H9 (cell line): ENCODE results near the gene DUS4L. TPM values are rescaled to one million over a fixed set of nuclear protein-coding genes. Genes with fewer than 3 reads are reported as not detected.

ENCODE experiments used
- DNase-seq: peaks from one replicate; pipeline ENCODE4 v3.0.0-alpha.2; 2017
- H2AFZ ChIP-seq: one replicate; pipeline ENCODE4 v1.6.1; 2013; ENCODE audit warnings: mild to moderate bottlenecking, low read length, control low read depth, moderate library complexity
- H2AK5ac ChIP-seq: 2 replicates; pipeline ENCODE4 v1.6.1; 2013; ENCODE audit warnings: low read length, control low read depth, mixed read lengths; ENCODE audit not compliant: insufficient read length
- H2BK120ac ChIP-seq: one replicate; pipeline ENCODE4 v1.6.1; 2013; ENCODE audit warnings: low read depth, mild to moderate bottlenecking, low read length, control low read depth, inconsistent platforms; ENCODE audit not compliant: poor library complexity, severe bottlenecking
- H2BK12ac ChIP-seq: 2 replicates; pipeline ENCODE4 v1.6.1; 2013; ENCODE audit warnings: low read length, control low read depth, mixed read lengths, low read depth; ENCODE audit not compliant: insufficient read length
- H2BK15ac ChIP-seq: 2 replicates; pipeline ENCODE4 v1.6.1; 2013; ENCODE audit warnings: low read depth, low read length, control low read depth
- H2BK20ac ChIP-seq: one replicate; pipeline ENCODE4 v1.6.1; 2013; ENCODE audit warnings: low read depth, mild to moderate bottlenecking, low read length, control low read depth, inconsistent platforms; ENCODE audit not compliant: poor library complexity, severe bottlenecking
- H2BK5ac ChIP-seq: 2 replicates; pipeline ENCODE4 v1.6.1; 2013; ENCODE audit warnings: low read length, control low read depth, mixed read lengths; ENCODE audit not compliant: insufficient read length
- H3K14ac ChIP-seq: 2 replicates; pipeline ENCODE4 v1.6.1; 2013; ENCODE audit warnings: low read length, control low read depth; ENCODE audit not compliant: insufficient read depth
- H3K18ac ChIP-seq: 2 replicates; pipeline ENCODE4 v1.6.1; 2013; ENCODE audit warnings: low read depth, mild to moderate bottlenecking, mixed read lengths, low read length, control low read depth; ENCODE audit not compliant: insufficient read length
- H3K23ac ChIP-seq: 2 replicates; pipeline ENCODE4 v1.6.1; 2013; ENCODE audit warnings: low read length, control low read depth, mixed read lengths, low read depth; ENCODE audit not compliant: insufficient read length
- H3K23me2 ChIP-seq: 2 replicates; pipeline ENCODE4 v1.6.1; 2013; ENCODE audit warnings: low read depth, mild to moderate bottlenecking, mixed read lengths, low read length, control low read depth; ENCODE audit not compliant: insufficient read length, poor library complexity, severe bottlenecking
- H3K27ac ChIP-seq: 2 replicates; pipeline ENCODE4 v1.5.1; 2013; ENCODE audit warnings: low read length, control low read depth, mixed read lengths, low read depth; ENCODE audit not compliant: insufficient read length
- H3K27me3 ChIP-seq: 2 replicates; pipeline ENCODE4 v1.6.1; 2013; ENCODE audit warnings: low read length, control low read depth, inconsistent platforms; ENCODE audit not compliant: insufficient read depth
- H3K4ac ChIP-seq: 2 replicates; pipeline ENCODE4 v1.6.1; 2013; ENCODE audit warnings: low read depth, mild to moderate bottlenecking, control low read depth, inconsistent platforms, low read length, moderate library complexity
- H3K4me1 ChIP-seq: 2 replicates; pipeline ENCODE4 v1.6.1; 2013; ENCODE audit warnings: low read length, control low read depth, inconsistent platforms; ENCODE audit not compliant: insufficient read depth
- H3K4me2 ChIP-seq: 2 replicates; pipeline ENCODE4 v1.6.1; 2013; ENCODE audit warnings: low read length, control low read depth, mixed read lengths; ENCODE audit not compliant: insufficient read length, insufficient read depth
- H3K56ac ChIP-seq: 2 replicates; pipeline ENCODE4 v1.6.1; 2013; ENCODE audit warnings: low read depth, mild to moderate bottlenecking, mixed read lengths, low read length, control low read depth; ENCODE audit not compliant: insufficient read length
- H3K79me1 ChIP-seq: 2 replicates; pipeline ENCODE4 v1.6.1; 2013; ENCODE audit warnings: low read depth, mild to moderate bottlenecking, moderate library complexity, low read length, control low read depth, inconsistent platforms; ENCODE audit not compliant: insufficient read depth, poor library complexity, severe bottlenecking
- H3K79me2 ChIP-seq: 2 replicates; pipeline ENCODE4 v1.6.1; 2013; ENCODE audit warnings: low read length, control low read depth, inconsistent platforms; ENCODE audit not compliant: insufficient read depth
- H3K9ac ChIP-seq: 2 replicates; pipeline ENCODE4 v1.6.1; 2013; ENCODE audit warnings: low read length, control low read depth, mixed read lengths; ENCODE audit not compliant: insufficient read length; ENCODE audit errors: extremely low read depth
- H3K9me3 ChIP-seq: one replicate; pipeline ENCODE4 v1.6.1; 2013; ENCODE audit warnings: low read depth, low read length, inconsistent platforms; ENCODE audit not compliant: control insufficient read depth
- H3T11ph ChIP-seq: one replicate; pipeline ENCODE4 v1.6.1; 2013; ENCODE audit warnings: mild to moderate bottlenecking, low read length, control low read depth, inconsistent platforms
- H4K20me1 ChIP-seq: one replicate; pipeline ENCODE4 v1.6.1; 2013; ENCODE audit not compliant: control insufficient read depth, insufficient read length, insufficient read depth
- H4K5ac ChIP-seq: 2 replicates; pipeline ENCODE4 v1.6.1; 2013; ENCODE audit warnings: low read depth, mild to moderate bottlenecking, mixed read lengths, low read length, control low read depth; ENCODE audit not compliant: insufficient read length
- H4K8ac ChIP-seq: replicated peaks from 2 replicates; pipeline ENCODE4 v1.6.1; 2013; ENCODE audit warnings: low read length, control low read depth, mixed read lengths, low read depth; ENCODE audit not compliant: insufficient read length
- H4K91ac ChIP-seq: 2 replicates; pipeline ENCODE4 v1.6.1; 2013; ENCODE audit warnings: low read depth, mild to moderate bottlenecking, moderate library complexity, mixed read lengths, low read length, control low read depth; ENCODE audit not compliant: insufficient read length
- H3K27ac Mint-ChIP-seq, 3 experiments: 2 replicates in 2 of 3; 3 replicates in 1 of 3; pipeline ENCODE4 v1.8.0; 2020 to 2021; ENCODE audit warnings: mixed read lengths in 3 of 3, mild to moderate bottlenecking in 1 of 3, moderate library complexity in 1 of 3
- H3K27me3 Mint-ChIP-seq: 2 replicates; pipeline ENCODE4 v1.8.0; 2021; ENCODE audit warnings: low read depth, mild to moderate bottlenecking, moderate library complexity, mixed read lengths
- H3K36me3 Mint-ChIP-seq, 3 experiments: 2 replicates in 2 of 3; 3 replicates in 1 of 3; pipeline ENCODE4 v1.8.0; 2020 to 2021; ENCODE audit warnings: low read depth in 3 of 3, mixed read lengths in 3 of 3; ENCODE audit not compliant: insufficient read depth in 1 of 3
- H3K4me1 Mint-ChIP-seq, 2 experiments: 2 replicates each; pipeline ENCODE4 v1.8.0; 2020; ENCODE audit warnings: mixed read lengths in 2 of 2
- H3K4me3 Mint-ChIP-seq, 2 experiments: 2 replicates in 1 of 2; 3 replicates in 1 of 2; pipeline ENCODE4 v1.8.0; 2020 to 2021; ENCODE audit warnings: mild to moderate bottlenecking in 2 of 2, mixed read lengths in 2 of 2, moderate library complexity in 1 of 2
- H3K9me3 Mint-ChIP-seq, 2 experiments: 2 replicates in 1 of 2; 3 replicates in 1 of 2; pipeline ENCODE4 v1.8.0; 2020; ENCODE audit warnings: mild to moderate bottlenecking in 2 of 2, mixed read lengths in 2 of 2, moderate library complexity in 1 of 2
- CTCF ChIP-seq: fragments of 200-600 bp; sonication (generic); conservative IDR thresholded peaks from 3 replicates; pipeline ENCODE4 v1.8.0; 2021; ENCODE audit warnings: antibody characterized with exemption, mild to moderate bottlenecking
- WGBS: extraction: QIAGEN DNeasy Blood & Tissue Kit; methylation state at CpG from one replicate; pipeline ENCODE4 v1.1.7; 2013; ENCODE audit warnings: missing lambda C conversion rate, low lambda C conversion rate, mixed read lengths; ENCODE audit not compliant: insufficient read length; ENCODE audit errors: extremely low coverage; 5-methylcytosine and 5-hydroxymethylcytosine counted together
- total RNA-seq: library from RNA; stranded (reverse); gene quantifications from 2 replicates; pipeline ENCODE4 v1.2.1, GENCODE V29; 2021

The DUS4L gene
- total RNA-seq, 1 experiment from 2014 or later, result 10.8 TPM

GRCh38 chr7:107593025-107593410 is 29.2 kb downstream of the DUS4L start:
- Histone ChIP-seq H3K23ac (no peak overlapping the region), H3K79me1 (no peaks in the 10 kb centered on the region), H3K4me1 (no peaks in the 10 kb centered on the region), H2AFZ (no peak overlapping the region), H2BK15ac (no peak overlapping the region), H3K18ac (no peak overlapping the region), H4K5ac (no peak overlapping the region), H2BK120ac (no peak overlapping the region), H4K20me1 (no peaks in the 10 kb centered on the region), H2BK5ac (no peak overlapping the region), H3K14ac (no peak overlapping the region), H2BK20ac (no peak overlapping the region), H4K8ac (no peak overlapping the region), H3K27ac (no peak overlapping the region), H2BK12ac (no peak overlapping the region), H3K9me3 (no peaks in the 10 kb centered on the region), H3K56ac (no peak overlapping the region), H3K23me2 (no peaks in the 10 kb centered on the region), H3K9ac (no peak overlapping the region), H4K91ac (no peak overlapping the region), H3T11ph (no peak overlapping the region), H3K4me2 (no peak overlapping the region), H3K4ac (no peak overlapping the region), H2AK5ac (no peak overlapping the region), H3K79me2 (no peaks in the 10 kb centered on the region), H3K27me3 (no peaks in the 10 kb centered on the region)
- Mint-ChIP-seq H3K9me3 (peaks cover 4% of the 10 kb centered on the region in 2 experiments; a peak in 4 of 5 replicates), H3K36me3 (peaks cover 10 to 28% (median 21%) of the 10 kb centered on the region in 3 experiments), H3K4me1 (no peaks in the 10 kb centered on the region), H3K27ac (no peak overlapping the region), H3K4me3 (no peak overlapping the region), H3K27me3 (no peaks in the 10 kb centered on the region)
- no CpG with 5 or more reads among the region's 1 CpG for WGBS
- TF ChIP-seq CTCF, result no peak
- no peak for DNase-seq
